ENCODE results near the gene CAPN5.

CAPN5 gene

DNA sequence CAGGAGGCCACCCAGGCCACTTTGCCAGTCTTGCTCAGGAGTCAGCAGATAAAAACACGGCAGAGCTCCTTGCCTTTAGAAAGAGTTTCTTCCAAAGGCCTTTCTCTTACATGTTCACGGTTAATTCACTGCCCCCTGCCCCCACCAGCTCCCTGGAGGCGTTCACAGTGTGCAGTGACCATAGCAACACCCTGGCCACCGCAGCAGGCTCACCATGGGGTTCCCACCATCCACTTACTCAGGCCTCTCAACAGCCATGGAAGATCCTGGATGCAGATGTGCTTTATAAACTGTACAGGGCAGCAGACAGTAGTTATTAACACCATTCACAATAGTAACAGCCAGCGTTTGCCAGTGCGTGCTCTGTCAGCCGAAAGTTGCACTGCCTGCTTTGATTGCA lies 50.7 kb downstream of the CAPN5 start:
- DNase-seq (ENCODE audit: low read depth, low spot score): no peak

DNA sequence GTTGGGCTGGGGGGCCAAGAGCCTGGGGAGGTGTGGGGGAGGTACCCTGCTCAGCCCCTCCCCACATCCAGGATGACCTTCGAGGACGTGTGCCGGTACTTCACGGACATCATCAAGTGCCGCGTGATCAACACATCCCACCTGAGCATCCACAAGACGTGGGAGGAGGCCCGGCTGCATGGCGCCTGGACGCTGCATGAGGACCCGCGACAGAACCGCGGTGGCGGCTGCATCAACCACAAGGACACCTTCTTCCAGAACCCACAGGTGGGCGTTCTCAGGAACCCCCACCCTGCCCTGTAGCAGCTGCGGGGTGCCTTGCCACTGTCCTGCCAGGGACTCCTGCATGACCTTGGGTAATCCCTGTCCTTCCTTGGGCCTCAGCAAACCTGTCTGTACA lies 51.3 kb downstream of the CAPN5 start:
- DNase-seq (ENCODE audit: low read depth, low spot score): no peak

DNA sequence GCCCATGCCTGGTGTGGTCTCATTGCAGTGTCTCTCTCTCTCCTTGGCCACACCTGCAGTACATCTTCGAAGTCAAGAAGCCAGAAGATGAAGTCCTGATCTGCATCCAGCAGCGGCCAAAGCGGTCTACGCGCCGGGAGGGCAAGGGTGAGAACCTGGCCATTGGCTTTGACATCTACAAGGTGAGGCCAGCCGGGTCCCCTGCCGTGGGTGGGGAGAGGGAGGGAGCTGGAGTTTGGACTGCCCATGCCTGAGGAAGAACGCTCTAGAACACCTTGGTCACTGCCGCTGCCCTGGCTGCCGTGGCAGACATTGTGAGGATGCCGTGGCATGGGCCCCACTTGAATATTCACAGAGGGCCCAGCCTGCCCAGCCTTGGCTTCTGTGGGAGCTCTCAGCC lies 52.2 kb downstream of the CAPN5 start:
- DNase-seq (ENCODE audit: low read depth, low spot score): no peak

DNA sequence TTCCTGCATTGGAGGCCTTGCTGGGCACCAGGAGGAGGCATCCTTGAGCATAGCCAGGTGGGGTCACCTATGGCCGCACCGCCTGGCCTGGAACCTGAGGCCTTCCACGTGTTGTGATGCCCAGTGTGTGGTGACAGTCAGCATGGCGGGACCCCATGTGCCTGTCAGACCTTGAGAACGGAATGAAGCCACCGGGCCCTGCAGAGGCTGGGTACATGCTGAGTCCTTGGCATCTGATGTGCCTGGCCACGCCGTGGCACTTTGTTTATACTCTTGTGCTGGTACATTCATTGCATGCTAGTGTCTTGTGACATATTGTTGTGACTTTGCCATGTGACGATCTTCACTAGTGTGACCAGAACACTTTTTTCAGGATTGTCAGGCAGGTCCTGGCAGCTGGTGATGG lies 52.8 kb downstream of the CAPN5 start:
- DNase-seq (ENCODE audit: low read depth, low spot score): no peak

DNA sequence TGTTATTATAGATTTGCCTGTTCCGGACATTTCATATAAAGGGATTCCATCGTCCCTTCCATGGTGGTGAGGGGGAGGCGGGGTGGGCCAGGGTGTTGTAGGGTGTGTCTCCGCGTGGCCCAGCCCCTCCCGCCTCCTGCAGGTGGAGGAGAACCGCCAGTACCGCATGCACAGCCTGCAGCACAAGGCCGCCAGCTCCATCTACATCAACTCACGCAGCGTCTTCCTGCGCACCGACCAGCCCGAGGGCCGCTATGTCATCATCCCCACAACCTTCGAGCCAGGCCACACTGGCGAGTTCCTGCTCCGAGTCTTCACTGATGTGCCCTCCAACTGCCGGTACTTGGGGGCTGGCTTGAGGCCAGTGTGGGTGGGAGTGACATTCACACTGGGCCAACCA lies 53.8 kb downstream of the CAPN5 start:
- DNase-seq (ENCODE audit: low read depth, low spot score): no peak

DNA sequence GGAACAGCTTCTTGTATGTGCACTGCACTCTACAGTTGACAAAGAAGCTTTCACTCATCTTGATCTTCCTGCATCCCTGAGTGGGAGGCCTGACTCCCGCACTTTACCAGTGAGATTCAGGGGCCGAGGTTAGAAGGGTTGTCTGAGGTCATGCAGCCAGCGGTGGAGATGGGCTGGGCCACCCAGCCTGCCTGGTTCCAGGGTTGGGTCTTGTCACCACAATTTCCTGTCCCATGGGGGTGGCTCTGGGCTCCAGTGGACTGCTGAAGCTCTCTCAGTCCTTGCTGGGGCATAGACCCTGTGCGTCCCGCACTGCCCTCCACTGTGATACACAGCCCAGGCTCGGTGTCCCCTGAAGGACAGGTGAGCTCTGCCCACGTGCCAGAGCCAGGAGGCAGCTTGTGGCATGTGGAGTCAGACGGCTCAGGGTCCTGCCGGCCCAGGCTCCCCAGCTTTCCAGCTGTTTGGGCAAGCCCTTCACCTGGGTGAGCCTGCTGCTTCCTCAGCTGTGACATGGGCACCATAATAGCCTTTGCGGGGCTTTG lies 54.4 kb downstream of the CAPN5 start:
- no peak for DNase-seq (ENCODE audit: low read depth, low spot score)

DNA sequence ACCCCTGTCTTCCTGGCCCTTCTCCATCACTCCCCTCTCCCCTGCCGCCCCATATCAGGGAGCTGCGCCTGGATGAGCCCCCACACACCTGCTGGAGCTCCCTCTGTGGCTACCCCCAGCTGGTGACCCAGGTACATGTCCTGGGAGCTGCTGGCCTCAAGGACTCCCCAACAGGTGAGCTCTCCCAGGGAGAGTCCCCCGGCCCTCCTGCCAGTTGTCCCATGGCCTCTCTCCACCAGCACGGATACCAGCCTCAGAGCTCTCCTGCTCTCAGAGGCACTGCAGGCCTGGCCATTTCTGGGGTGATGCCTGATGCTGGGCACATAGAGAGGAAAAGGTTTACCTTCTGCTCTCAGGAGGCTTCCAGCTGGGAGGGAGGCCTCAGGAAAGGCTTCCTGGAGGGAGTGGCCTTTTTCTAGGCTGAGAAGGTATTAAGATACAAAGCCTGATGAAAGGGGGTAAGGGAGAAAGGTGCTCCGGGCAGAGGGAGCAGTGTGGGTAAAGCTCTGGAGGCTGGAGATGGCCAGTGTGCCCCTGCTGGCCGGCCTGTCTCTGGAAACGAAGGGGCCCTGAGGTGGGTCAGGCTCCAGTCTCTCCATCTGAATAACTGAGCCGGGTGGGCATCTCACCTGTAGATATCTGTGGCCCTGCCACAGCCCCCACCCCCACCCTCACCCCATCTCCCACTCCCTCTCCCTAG lies 55.3 kb downstream of the CAPN5 start:
- no peak for DNase-seq (ENCODE audit: low read depth, low spot score)

DNA sequence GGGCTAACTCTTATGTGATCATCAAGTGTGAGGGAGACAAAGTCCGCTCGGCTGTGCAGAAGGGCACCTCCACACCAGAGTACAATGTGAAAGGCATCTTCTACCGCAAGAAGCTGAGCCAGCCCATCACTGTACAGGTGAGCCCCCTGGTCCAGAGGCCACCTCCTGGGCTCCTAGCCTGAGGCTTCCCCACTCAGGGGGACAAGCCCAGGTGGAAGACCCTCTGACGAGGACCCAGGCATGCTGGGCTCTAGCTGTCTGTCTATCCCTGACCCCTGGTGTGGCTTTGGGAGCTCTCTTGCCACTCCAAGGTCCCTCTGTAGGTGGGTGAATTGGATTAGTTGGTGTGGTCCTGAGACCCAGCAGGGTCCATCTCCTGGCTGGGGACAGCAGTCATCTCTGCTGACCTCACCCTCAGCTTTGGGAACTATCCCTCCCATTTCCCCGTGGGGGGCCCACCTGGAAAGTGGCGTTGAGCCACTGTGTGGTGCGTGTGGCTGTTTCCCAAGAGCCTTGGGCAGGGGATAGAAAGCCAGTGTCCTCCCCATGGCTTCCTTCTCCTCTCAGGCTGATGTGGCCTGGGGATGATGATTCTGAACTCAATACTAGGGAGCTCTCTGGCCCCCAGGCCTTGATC lies 55.9 kb downstream of the CAPN5 start:
- DNase-seq (ENCODE audit: low read depth, low spot score): no peak

DNA sequence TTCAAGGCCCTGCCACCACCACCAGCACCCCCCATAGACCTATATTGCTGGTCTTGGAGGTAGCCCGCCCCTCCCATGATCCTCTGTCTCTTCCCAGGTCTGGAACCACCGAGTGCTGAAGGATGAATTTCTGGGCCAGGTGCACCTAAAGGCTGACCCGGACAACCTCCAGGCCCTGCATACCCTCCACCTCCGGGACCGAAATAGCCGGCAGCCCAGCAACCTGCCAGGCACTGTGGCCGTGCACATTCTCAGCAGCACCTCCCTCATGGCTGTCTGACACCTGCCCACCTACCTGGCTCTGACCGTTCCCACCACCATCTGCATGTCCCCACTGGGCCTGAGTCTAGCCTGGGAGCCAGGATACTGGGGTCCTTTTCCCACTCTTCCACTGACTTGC lies 56.8 kb downstream of the CAPN5 start:
- no peak for DNase-seq (ENCODE audit: low read depth, low spot score)

DNA sequence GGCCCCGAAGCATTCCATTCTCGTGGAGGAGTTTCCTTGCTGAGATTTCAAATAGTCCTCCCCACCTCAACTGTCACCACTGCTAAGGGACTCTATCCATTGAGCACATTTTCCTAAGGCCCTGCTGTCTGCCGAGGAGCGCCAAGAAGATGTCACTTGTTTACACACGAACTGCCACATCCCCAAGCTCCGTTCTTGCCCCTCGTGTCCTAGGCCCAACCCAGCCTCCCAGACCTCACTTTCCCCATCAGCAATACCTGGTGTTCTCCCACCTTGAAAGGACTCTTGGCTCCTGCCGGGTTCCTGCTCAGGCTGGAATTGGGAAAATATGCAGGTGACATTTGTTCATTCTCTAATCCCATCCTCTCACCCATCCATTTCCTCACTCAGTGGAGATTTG lies 57.3 kb downstream of the CAPN5 start:
- DNase-seq (ENCODE audit: low read depth, low spot score): no peak

DNA sequence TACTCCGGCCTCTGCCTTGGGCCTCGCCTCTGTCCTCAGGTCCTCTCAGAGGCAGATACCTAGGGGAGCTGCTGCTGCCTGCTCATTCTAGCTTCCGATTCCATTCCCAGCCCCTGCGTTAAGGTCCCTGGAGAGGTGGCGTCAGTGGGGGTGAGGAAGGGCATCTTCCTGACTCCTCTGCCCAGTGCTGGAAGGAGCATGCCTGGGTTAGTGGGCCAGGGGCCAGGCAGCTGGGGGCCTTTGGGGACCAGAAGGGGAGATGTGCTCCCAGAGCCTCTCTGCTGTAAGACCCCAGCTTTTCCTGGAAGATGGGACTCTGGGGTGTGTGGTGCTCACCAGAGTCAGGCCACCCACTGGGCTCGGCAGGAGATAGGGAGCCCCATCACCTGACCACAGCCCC lies 57.7 kb downstream of the CAPN5 start:
- no peak for DNase-seq (ENCODE audit: low read depth, low spot score)

DNA sequence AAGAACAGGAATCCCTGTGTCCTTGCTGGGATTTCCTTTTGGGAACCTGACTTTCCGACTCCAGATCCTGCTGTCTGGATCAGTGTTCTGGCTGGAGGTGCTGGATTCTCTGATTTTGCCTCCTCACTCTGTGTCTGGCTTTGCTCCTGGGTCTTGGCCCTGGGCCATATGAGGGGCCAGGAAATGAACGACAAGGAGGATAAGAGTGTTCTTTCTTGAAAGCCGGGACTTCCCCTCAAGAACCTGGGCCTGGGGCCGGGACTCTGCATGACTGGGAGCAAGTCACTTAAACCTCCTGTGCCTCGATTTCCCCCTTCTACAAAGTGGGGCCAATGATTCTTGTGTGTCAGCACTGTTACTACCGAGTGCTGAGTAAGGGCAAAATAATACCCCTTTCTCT lies 58.4 kb downstream of the CAPN5 start:
- DNase-seq (ENCODE audit: low read depth, low spot score): no peak

DNA sequence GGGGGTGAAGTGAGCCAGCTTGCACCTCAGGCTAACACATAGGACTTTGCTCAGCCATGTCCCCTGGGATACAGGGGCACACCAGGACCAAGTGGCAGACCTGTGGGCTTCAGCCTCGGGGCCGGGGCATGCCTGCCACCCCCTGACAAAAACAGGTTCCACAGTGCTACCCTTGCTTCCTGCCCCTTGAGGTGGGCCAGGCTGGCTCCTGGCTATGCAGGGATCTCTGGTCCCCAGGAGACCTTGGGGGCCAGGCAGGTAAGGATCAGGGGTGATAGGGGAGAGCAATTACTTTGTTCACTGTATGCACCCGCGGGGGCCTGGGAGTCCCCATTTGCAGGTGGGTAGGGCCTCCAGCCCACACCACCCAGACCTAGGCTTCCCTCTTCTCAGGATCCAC lies 58.9 kb downstream of the CAPN5 start:
- DNase-seq (ENCODE audit: low read depth, low spot score): no peak

DNA sequence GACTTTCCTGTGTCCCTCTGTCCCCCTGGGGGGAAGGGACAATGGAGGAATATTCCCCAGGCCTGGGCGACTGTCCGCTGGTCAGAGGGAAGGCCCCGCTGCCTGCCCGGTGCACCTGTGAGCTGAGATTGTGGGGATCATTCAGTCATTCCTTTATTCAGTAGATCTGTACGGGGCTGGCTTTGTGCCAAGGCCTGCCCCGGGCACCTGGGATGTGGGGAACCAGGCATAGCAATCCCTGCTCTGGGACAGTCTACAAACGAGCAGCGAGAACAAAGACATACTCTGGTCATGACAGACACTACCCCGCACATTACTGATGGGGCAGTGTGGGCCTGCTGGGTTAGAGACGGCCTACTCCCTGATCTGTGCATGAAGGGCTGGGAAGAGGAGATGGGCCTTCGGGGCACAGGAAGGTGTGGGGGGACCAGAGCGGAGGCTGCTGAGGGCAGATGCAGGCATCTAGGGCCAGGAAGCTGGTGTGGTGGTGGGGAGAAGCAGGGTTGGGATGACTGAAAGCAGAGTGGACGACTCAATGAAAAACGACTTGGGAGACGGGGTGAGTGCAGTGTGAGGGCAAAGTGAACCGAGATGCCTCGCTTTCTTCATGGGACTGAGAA lies 59.5 kb downstream of the CAPN5 start:
- DNase-seq (ENCODE audit: low read depth, low spot score): no peak

DNA sequence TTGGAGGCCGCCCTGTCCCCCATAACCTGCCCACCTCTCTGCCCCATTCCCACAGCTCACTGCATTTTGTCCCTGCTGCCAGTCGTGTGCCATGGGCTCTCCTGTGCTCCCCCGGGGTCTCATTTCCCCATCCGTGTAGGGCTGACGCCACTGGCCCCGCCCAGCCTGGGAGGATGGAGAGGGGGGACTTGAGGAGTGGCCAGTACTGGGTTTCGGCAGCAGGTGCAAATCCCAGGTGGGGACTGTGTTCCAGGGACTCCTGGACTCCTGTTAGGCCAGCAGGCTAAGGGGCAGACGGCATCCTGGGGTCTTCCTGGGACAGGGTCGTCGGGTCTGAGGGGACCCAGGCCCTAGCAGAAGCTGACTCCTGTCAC lies 60.1 kb downstream of the CAPN5 start:
- DNase-seq (ENCODE audit: low read depth, low spot score): no peak

DNA sequence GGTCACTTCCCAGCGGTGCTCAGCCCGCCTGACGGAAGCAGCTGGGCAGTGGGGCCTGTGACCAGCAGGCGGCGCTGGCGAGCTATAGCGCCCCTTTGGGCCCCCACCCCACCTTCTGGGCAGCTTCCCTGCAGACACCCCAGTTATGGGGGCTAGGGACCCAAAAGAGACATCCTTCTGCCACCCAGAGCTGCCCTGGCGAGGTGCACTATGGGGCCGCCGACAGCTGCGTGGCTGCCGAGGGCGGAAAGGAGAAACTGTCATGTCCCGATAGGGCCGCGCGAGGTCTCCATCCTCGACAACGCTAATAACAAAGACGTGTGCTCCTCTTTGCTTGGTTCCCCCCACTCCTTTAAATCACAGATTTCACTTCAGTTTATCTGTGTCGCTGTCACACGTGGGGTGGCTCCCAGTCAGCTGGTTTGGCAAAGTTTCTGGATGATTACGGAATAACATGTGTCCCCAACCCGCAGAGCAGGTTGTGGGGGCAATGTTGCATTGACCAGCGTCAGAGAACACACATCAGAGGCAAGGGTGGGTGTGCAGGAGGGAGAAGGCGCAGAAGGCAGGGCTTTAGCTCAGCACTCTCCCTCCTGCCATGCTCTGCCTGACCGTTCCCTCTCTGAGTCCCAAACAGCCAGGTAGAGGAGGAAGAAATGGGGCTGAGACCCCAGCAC lies 60.6 kb downstream of the CAPN5 start:
- peak; percentile 17 for DNase-seq (ENCODE audit: low read depth, low spot score)

DNA sequence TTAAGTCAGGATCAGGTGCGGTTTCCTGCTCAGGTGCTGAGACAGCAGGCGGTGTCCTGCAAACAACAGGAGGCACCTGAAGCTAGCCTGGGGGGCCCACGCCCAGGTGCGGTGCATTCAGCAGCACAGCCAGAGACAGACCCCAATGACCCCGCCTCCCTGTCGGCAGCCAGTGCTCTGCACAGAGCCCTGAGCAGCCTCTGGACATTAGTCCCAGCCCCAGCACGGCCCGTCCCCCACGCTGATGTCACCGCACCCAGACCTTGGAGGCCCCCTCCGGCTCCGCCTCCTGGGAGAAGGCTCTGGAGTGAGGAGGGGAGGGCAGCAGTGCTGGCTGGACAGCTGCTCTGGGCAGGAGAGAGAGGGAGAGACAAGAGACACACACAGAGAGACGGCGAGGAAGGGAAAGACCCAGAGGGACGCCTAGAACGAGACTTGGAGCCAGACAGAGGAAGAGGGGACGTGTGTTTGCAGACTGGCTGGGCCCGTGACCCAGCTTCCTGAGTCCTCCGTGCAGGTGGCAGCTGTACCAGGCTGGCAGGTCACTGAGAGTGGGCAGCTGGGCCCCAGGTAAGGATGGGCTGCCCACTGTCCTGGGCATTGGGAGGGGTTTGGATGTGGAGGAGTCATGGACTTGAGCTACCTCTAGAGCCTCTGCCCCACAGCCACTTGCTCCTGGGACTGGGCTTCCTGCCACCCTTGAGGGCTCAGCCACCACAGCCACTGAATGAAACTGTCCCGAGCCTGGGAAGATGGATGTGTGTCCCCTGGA lies 61.3 kb downstream of the CAPN5 start, which contains the start of gene MYO7A:
MYO7A (plus strand) TSS at position 327 of the 772 bp plus-strand sequence. CDS start 2,389 bp downstream, outside the sequence.
- no peak for DNase-seq (ENCODE audit: low read depth, low spot score)

DNA sequence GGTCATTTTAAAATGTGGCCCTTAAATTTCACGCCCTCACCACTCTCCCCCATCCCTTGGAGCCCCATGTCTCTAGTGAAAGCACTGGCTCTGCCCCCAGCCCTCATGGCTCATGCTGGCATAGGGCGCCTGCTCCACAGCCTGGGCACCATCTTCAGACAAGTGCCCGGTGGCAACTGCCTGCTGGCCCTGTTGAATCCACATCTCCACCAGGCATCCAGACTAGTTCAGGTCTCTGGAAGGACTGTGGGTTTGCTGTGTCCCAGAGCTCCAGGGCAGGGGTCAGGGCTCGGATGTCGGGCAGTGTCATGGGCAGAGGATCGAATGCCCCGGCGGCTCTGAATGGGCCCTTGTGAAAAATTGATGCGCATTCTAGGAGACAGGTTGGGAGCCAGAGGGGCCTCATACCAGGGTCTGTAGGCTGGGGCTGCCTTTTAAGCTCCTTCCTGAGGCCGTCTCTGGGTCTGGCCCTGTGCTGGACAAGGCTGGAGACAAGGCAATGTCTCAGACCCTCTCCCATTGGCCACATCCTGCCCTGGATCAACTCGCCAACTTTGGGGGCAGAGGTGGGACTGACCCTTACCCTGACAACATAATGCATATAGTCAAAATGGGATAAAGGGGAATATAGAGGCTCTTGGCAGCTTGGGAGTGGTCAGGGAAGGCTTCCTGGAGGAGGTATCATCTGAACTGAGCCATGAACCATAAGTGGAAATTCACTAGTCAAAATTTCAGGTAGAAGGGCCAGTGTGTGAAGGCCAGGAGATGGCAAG lies 62.5 kb downstream of the CAPN5 start:
- no peak for DNase-seq (ENCODE audit: low read depth, low spot score)

DNA sequence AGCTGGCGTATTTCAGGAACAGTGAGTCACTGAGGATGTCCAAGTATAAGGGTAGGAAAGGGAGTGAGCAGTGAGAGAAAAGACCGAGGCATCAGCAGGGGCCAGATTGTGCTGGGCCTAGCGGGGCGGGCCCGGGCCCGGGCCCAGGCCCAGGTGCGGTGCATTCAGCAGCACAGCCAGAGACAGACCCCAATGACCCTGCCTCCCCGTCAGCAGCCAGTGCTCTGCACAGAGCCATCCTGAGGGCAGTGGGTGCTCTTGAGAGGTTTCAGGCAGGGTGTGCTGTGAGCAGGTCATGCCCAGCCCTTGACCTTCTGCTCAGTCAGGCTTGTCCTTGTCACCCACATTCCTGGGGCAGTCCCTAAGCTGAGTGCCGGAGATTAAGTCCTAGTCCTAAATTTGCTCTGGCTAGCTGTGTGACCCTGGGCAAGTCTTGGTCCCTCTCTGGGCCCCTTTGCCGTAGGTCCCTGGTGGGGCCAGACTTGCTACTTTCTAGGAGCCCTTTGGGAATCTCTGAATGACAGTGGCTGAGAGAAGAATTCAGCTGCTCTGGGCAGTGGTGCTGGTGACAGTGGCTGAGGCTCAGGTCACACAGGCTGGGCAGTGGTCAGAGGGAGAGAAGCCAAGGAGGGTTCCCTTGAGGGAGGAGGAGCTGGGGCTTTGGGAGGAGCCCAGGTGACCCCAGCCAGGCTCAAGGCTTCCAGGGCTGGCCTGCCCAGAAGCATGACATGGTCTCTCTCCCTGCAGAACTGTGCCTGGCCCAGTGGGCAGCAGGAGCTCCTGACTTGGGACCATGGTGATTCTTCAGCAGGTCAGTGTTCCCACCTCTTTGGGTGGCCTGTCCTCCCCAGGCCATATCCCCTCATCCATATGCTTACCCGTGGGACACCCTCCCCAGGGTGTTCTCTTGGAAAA lies 63.3 kb downstream of the CAPN5 start:
- DNase-seq (ENCODE audit: low read depth, low spot score): no peak

Measured in activated naive CD8-positive, alpha-beta T cell treated with anti-CD3 and anti-CD28 coated beads, Interleukin-2, amount 50 U/mL, for 16 hours (primary cell).